Coronary artery (tissue), 2 donors: ENCODE data around the gene TMCC1.

Experiments
- DNase-seq: peaks from one replicate; pipeline ENCODE4 v3.0.0-alpha.2; 2017; ENCODE audit warnings: low spot score
- H3K27ac ChIP-seq, 2 donors: fragments of 200-600 bp; sonication (generic); one replicate each; pipeline ENCODE4 v1.5.1; 2016 to 2019
- H3K4me3 ChIP-seq: fragments of 200-600 bp; sonication (generic); 2 replicates; pipeline ENCODE4 v1.5.1; 2016; ENCODE audit warnings: mild to moderate bottlenecking, moderate library complexity
- TF ChIP-seq, protein P1 (sequence below): fragments of 200-600 bp; sonication (generic); IDR thresholded peaks from one replicate; pipeline ENCODE4 v1.5.1; 2019; ENCODE audit warnings: antibody characterized with exemption

TMCC1 gene

DNA sequence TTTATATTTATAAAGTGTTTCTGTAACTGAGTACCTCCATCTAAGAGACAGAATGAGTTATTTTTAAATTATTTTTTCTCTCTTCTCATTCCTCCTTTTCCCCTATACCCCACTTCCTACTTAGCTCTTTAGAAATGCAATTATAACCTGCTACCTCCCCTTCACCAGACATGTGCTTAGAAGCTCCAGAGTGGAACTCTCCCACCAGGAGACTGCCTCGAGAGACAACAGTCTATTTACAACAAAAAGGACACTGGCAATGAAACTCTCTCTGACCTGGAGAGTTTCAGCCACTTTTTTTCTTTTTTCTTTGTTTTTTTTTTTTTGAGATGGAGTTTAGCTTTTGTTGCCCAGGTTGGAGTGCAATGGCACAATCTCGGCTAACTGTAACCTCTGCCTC is 177.7 kb downstream of the TMCC1 start:
- DNase-seq, result no peak
- no peak overlapping the region for H3K4me3 ChIP-seq
- no peak overlapping the region for H3K27ac ChIP-seq
- TF ChIP-seq, protein P1, sequence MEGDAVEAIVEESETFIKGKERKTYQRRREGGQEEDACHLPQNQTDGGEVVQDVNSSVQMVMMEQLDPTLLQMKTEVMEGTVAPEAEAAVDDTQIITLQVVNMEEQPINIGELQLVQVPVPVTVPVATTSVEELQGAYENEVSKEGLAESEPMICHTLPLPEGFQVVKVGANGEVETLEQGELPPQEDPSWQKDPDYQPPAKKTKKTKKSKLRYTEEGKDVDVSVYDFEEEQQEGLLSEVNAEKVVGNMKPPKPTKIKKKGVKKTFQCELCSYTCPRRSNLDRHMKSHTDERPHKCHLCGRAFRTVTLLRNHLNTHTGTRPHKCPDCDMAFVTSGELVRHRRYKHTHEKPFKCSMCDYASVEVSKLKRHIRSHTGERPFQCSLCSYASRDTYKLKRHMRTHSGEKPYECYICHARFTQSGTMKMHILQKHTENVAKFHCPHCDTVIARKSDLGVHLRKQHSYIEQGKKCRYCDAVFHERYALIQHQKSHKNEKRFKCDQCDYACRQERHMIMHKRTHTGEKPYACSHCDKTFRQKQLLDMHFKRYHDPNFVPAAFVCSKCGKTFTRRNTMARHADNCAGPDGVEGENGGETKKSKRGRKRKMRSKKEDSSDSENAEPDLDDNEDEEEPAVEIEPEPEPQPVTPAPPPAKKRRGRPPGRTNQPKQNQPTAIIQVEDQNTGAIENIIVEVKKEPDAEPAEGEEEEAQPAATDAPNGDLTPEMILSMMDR, result no peak

DNA sequence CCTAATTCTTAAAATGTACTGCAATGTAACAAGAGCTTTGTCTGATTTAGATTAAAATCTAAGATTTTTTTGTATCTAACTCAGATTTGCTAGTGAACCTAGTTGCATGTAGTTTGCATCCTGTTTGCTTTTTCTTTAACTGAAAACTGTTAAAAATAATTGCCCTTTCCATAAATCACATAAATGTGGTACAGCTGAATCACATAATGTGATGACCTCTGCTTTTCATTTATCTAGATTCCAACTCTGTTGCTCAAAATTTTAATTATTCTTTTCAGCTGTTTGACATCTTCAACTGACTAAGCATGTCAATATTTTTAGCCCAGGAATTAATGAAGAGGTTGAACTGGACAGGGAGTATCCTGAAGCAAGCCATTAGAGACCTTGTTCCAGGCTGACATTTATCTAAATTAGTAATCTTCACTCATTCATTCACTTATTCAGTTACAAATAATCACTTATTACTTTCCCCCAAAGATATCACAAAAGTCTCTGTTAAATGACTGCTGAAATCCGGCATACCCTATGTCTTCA is 185.1 kb downstream of the TMCC1 start:
- no peak overlapping the region for H3K4me3 ChIP-seq
- no peak for DNase-seq
- TF ChIP-seq, protein P1, result no peak
- no peak overlapping the region for H3K27ac ChIP-seq

- no peak for DNase-seq
- Histone ChIP-seq H3K27ac (no peak overlapping the region), H3K4me3 (no peak overlapping the region)
- TF ChIP-seq, protein P1, result no peak
Measured at GRCh38 chr3:129705274-129705673, 188.2 kb downstream of the TMCC1 start.

DNA sequence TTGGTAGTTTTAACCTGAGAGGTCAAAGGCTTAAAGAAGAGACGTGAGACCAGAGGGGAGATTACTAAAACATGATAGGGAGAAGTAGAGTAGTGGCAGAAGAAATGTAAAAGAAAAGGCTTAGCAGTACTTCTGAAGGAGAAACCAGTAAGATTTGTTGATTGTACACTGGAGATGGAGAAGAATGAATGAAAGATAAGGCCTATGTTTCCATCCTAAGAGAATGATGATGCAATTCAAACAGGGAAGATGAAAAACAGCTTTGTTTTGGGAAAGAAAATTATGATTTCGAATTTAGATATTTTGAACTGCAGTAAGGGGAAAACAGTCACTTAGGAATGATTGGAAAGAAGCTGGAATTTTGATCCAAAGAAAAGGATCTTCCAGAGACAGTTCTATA is 189.6 kb downstream of the TMCC1 start:
- H3K27ac ChIP-seq, result no peak overlapping the region
- DNase-seq, result no peak
- H3K4me3 ChIP-seq, result no peak overlapping the region
- TF ChIP-seq, protein P1, result no peak

DNA sequence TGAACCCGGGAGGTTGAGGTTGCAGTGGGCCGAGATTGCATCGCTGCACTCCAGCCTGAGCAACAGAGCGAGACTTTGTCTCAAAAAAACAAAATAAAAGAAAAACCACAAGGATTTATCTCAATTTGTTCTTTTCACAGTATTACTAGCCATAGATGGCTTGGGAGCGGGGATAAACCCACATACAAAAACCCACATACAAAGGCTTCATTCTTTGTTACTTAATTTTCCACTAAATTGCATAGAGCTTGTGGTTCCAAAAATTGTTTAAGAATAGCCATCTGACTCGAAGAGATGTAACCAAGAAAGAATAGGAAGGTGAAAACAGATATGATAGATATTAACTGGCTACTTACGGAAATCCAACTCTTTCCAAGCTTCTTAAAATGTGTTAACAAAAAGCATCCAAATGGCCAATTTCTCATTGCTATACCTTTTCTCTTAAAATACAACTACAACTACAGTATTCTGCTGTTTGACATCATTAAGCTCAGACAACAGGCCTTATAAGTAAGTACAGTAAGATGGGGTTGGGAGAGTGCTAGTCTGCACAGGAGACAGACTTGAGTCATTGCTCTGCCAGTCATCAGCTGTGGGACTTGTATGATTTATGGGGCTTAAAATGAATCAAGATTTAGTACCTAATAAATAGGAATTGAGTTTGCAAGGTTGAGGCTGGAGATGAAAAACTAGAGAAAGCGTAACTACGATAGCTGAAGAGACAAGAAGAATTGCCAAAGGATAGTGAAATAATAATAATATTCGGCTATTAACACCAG is 190.4 kb downstream of the TMCC1 start:
- H3K4me3 ChIP-seq, result no peak overlapping the region
- TF ChIP-seq, protein P1, result no peak
- no peak for DNase-seq
- H3K27ac ChIP-seq, result no peak overlapping the region

DNA sequence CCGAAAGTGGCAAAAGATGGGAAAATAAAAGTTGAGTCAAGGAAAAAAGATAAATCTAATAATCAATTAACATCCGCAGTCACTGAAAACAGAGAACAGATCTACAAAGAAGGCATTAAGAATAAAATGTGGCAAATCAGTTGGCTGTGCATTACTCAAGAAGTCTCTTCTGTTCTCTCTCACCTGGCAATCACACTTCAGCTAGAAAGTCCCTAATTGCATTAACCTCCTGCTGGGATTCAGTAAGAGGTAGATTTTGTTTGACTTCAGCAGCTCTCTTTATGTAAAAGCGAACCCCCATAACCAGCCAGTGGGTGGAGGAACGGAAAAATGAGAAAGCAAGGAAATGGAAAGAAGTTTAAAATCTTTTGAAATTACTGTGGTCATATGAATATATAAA is 192.3 kb downstream of the TMCC1 start:
- no peak overlapping the region for H3K27ac ChIP-seq
- no peak for DNase-seq
- TF ChIP-seq, protein P1, result no peak
- H3K4me3 ChIP-seq, result no peak overlapping the region

DNA sequence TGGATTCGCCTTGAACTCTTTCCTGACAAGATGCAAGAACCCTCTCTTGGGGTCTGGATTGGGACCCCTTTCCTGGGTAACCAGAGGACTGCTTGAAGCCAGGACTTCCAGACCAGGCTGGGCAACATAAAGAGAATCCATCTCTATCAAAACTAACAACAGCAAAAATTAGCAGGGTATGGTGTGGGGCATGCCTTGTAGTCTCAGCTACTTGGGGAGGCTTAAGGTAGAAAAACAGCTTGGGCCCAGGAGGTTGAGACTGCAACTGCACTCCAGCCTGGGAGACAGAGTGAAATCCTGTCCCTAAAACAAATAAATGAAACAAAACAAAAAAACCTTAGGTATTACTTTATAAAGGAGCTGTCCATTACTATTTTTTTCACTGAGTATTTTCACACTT is 193.9 kb downstream of the TMCC1 start:
- DNase-seq, result no peak
- TF ChIP-seq, protein P1, result no peak
- Histone ChIP-seq H3K4me3 (no peak overlapping the region), H3K27ac (no peak overlapping the region)
